ENCODE results near the gene CCNK. TPM values are rescaled to one million over a fixed set of nuclear protein-coding genes. Genes with fewer than 3 reads are reported as not detected.

CCNK gene
- total RNA-seq, 2 experiments from 2014 or later, result 90.2 to 98.8 TPM

DNA sequence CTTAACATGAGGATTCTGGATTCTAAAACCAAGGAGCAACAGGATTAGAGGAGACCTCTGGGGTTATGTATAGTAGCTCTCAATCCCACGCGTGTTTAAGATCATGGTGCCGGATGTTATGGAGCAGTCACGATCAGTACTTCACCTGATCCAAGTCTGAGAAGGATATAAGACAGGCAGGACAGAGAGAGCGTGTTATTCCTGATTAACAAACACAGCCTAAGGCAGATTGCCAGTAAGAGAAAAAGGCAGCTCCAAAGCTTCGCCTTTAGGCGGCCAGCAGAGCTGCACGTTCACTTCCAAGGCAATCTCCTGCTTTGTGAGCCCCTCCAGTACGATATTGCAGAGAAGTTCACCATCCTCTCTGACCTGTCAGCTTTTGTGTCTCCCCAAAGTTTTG is 6.0 kb upstream of the CCNK start:
- intact Hi-C loops (cut with micrococcal nuclease), result no loop called here

DNA sequence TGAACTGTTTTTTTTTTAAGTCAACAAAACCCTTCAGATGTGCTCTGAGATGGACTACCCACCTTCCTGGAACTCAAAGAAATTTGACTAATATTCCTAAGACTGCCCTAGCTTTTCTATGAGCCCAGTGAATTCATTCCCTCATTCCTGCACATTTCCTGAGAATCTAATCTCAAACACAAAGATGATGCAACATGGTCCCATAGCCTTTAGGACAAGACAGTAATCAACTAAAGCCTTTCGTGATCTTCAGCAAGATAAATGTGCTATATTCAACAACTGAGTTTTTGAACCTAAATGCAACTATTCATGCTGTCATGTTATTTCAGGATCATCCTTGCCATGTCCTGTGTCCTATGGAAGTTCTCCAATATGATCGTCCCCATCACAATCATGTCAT is 5.5 kb upstream of the CCNK start:
- H3K9me3 Mint-ChIP-seq, result no peaks in the 10 kb centered on the region
- H3K27me3 Mint-ChIP-seq, result no peaks in the 10 kb centered on the region
- DNase-seq (no peak), ATAC-seq (no peak)
- H3K27ac Mint-ChIP-seq, result no peak overlapping the region
- ChIA-PET POLR2A (interaction anchor here (1.1 kb wide), 1 partner anchor 11 kb away, joined by 3 read pairs; no protein-coding TSS in a partner anchor), CTCF (no interaction called here)
- TF ChIP-seq, protein P1, sequence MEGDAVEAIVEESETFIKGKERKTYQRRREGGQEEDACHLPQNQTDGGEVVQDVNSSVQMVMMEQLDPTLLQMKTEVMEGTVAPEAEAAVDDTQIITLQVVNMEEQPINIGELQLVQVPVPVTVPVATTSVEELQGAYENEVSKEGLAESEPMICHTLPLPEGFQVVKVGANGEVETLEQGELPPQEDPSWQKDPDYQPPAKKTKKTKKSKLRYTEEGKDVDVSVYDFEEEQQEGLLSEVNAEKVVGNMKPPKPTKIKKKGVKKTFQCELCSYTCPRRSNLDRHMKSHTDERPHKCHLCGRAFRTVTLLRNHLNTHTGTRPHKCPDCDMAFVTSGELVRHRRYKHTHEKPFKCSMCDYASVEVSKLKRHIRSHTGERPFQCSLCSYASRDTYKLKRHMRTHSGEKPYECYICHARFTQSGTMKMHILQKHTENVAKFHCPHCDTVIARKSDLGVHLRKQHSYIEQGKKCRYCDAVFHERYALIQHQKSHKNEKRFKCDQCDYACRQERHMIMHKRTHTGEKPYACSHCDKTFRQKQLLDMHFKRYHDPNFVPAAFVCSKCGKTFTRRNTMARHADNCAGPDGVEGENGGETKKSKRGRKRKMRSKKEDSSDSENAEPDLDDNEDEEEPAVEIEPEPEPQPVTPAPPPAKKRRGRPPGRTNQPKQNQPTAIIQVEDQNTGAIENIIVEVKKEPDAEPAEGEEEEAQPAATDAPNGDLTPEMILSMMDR (IDR thresholded peaks at IDR 0.05), result no peak
- H3K4me3 Mint-ChIP-seq, result no peak overlapping the region
- H3K4me1 Mint-ChIP-seq (ENCODE audit: low read depth), result peaks cover 36% of the 10 kb centered on the region
- intact Hi-C loops (cut with micrococcal nuclease), result no loop called here
- H3K36me3 Mint-ChIP-seq (ENCODE audit: low read depth), result no peaks in the 10 kb centered on the region

More for the DNA sequence above, 6.0 kb upstream of the CCNK start:
- no peak for DNase-seq
- Mint-ChIP-seq H3K4me1 (ENCODE audit: low read depth) (peaks cover 36% of the 10 kb centered on the region), H3K9me3 (no peaks in the 10 kb centered on the region), H3K36me3 (ENCODE audit: low read depth) (no peaks in the 10 kb centered on the region), H3K4me3 (no peak overlapping the region), H3K27me3 (no peaks in the 10 kb centered on the region), H3K27ac (no peak overlapping the region)
- no peak for ATAC-seq
- ChIA-PET CTCF (interaction anchor here (0.7 kb wide), 1 partner anchor 14 kb away, joined by 3 read pairs; no protein-coding TSS in a partner anchor), POLR2A (no interaction called here)
- TF ChIP-seq, protein P1 (IDR thresholded peaks at IDR 0.05), result no peak

DNA sequence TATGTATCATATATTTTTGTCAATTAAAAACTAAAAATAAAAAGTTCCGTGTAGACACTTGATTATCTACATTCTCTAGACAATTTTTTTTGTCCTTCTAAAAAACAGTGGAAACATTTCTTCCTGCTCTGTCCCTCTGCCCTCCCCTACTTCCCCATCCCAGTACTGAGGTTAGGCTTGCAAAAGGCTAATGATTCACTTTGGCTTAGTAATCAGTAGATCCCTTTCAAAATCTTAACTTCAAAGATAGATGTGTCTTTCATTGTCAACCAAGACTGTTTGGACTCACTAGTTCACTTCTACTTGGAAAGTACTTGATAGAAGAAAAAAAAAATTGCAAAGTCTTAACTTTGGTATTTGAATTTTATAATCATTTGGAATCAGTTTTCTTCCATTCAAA is 4.3 kb upstream of the CCNK start:
- TF ChIP-seq, protein P1 (IDR thresholded peaks at IDR 0.05), result no peak
- Mint-ChIP-seq H3K4me1 (ENCODE audit: low read depth) (peaks cover 33% of the 10 kb centered on the region), H3K27ac (no peak overlapping the region), H3K9me3 (no peaks in the 10 kb centered on the region), H3K36me3 (ENCODE audit: low read depth) (no peaks in the 10 kb centered on the region), H3K4me3 (no peak overlapping the region), H3K27me3 (no peaks in the 10 kb centered on the region)
- CTCF ChIA-PET, result no interaction called here
- intact Hi-C loops (cut with micrococcal nuclease), result no loop called here
- ATAC-seq, result no peak
- POLR2A ChIA-PET, result interaction anchor here (1.1 kb wide), 1 partner anchor 12 kb away, joined by 3 read pairs; no protein-coding TSS in a partner anchor
- no peak for DNase-seq

DNA sequence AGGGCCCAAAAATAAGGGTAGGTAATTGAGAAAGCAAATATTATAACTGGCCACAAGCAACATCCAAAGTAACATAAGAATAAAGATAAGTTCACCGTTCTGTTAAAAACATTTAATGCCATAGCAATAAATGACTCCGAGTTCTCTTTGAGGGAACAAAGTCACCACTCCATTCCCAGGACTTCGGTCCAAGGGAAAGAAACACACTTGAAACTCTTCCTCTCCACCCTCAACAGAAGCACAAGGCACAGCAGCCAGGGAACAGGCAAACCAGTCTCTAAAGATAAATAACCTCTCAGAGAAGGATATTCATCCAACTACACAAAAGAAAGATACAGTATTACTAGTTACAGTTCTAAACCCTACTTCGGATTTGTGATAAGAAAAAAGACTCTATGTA is 3.1 kb upstream of the CCNK start:
- H3K27ac Mint-ChIP-seq, result no peak overlapping the region
- intact Hi-C loops (cut with micrococcal nuclease), result no loop called here

More for the DNA sequence above, 3.1 kb upstream of the CCNK start:
- ATAC-seq (no peak), DNase-seq (no peak)
- Mint-ChIP-seq H3K9me3 (no peaks in the 10 kb centered on the region), H3K4me1 (ENCODE audit: low read depth) (peaks cover 39% of the 10 kb centered on the region), H3K36me3 (ENCODE audit: low read depth) (no peaks in the 10 kb centered on the region), H3K27me3 (no peaks in the 10 kb centered on the region), H3K4me3 (peak overlapping the region; percentile 16)
- POLR2A ChIA-PET, result interaction anchor here (0.7 kb wide), 1 partner anchor 103 kb away, joined by 3 read pairs; no protein-coding TSS in a partner anchor
- CTCF ChIA-PET, result interaction anchor here (0.9 kb wide), 1 partner anchor 85 kb away, joined by 3 read pairs; no protein-coding TSS in a partner anchor
- TF ChIP-seq, protein P1 (IDR thresholded peaks at IDR 0.05), result no peak

Measured in activated CD8-positive, alpha-beta T cell treated with anti-CD3 and anti-CD28 coated beads for 36 hours (primary cell).